ENCODE measurements around the gene LMO7. TPM values are rescaled to one million over a fixed set of nuclear protein-coding genes. Genes with fewer than 3 reads are reported as not detected.

The LMO7 gene
- total and polyA plus RNA-seq, 2 of the 8 experiments (the other 6 are each of a cell fraction or from before 2014, with no cell fraction given): 8.1 to 28.3 TPM

- Histone ChIP-seq H3K23ac (ENCODE audit: insufficient read length) (no peak overlapping the region), H3K79me1 (ENCODE audit: low read depth, low read length) (no peaks in the 10 kb centered on the region), H3K27me3 (replicated peaks in 1 of 4; ENCODE audit: control insufficient read depth in 3 of 4, extremely low read depth in 1 of 4, insufficient read depth in 3 of 4, low read length in 3 of 4) (no peaks in the 10 kb centered on the region), H3K23me2 (ENCODE audit: low read depth, low read length) (no peaks in the 10 kb centered on the region), H3K56ac (replicated peaks; ENCODE audit: insufficient read length, low read depth, low read length) (no peak overlapping the region), H4K91ac (replicated peaks; ENCODE audit: insufficient read length, low read length) (no peak overlapping the region), H4K8ac (ENCODE audit: extremely low read depth, insufficient read depth, low read length) (no peak overlapping the region), H3K4ac (replicated peaks; ENCODE audit: insufficient read length, low read depth, low read length) (no peak overlapping the region), H3K18ac (ENCODE audit: extremely low read depth, low read length) (no peak overlapping the region), H2BK12ac (ENCODE audit: low read depth, low read length) (no peak overlapping the region), H2BK120ac (replicated peaks; ENCODE audit: low read depth, low read length) (no peak overlapping the region), H3K36me3 (ENCODE audit: control insufficient read depth in 2 of 4, insufficient read depth in 4 of 4, low read length in 3 of 4) (no peaks in the 10 kb centered on the region; a peak in 1 of 8 replicates), H3K9ac (replicated peaks in 1 of 4; ENCODE audit: extremely low read depth in 1 of 4, low read depth in 3 of 4, low read length in 3 of 4) (no peak overlapping the region), H3K4me2 (ENCODE audit: insufficient read depth in 1 of 2, low read depth in 2 of 2, low read length in 2 of 2) (no peak overlapping the region), H3K79me2 (ENCODE audit: control insufficient read depth in 1 of 2, insufficient read depth in 2 of 2, low read length in 2 of 2) (no peaks in the 10 kb centered on the region), H3K9me3 (ENCODE audit: insufficient read depth in 2 of 2, low read depth in 1 of 2, low read length in 1 of 2) (no peaks in the 10 kb centered on the region), H3K14ac (ENCODE audit: insufficient read length) (no peak overlapping the region), H2AK5ac (ENCODE audit: low read depth, low read length) (no peak overlapping the region), H3K4me1 (replicated peaks in 1 of 4; ENCODE audit: control insufficient read depth in 3 of 4, insufficient read depth in 4 of 4, low read length in 3 of 4) (no peaks in the 10 kb centered on the region), H2BK5ac (ENCODE audit: low read depth, low read length) (no peak overlapping the region), H4K20me1 (replicated peaks in 1 of 2; ENCODE audit: control insufficient read depth in 1 of 2, insufficient read depth in 2 of 2, low read length in 2 of 2) (no peaks in the 10 kb centered on the region), H2AFZ (ENCODE audit: low read length) (no peak overlapping the region), H3K27ac (ENCODE audit: low read depth, low read length) (no peak overlapping the region), H4K5ac (ENCODE audit: insufficient read length, low read depth, low read length) (no peak overlapping the region), H3K4me3 (ENCODE audit: extremely low read depth in 1 of 4, insufficient read depth in 2 of 4, low read depth in 3 of 4, low read length in 4 of 4) (no peak overlapping the region), H2BK15ac (ENCODE audit: low read length) (no peak overlapping the region), H2BK20ac (ENCODE audit: low read length) (no peak overlapping the region)
- no peak for FAIRE-seq
- ChIA-PET POLR2A (ENCODE audit: partially characterized antibody) (no interaction called here), CTCF (ENCODE audit: partially characterized antibody) (interaction anchor here (0.6 kb wide), 2 partner anchors 16 to 51 kb away, joined by 3 read pairs; no protein-coding TSS in a partner anchor)
- 85% methylated on average over 2 of the region's 2 CpGs; no CpG with 5 or more reads in 1 of the 2 experiments for WGBS, 2 experiments (ENCODE audit: extremely low coverage in 1 of 2, insufficient coverage in 1 of 2, insufficient read length in 1 of 2, insufficient replicate concordance in 2 of 2, low coverage in 1 of 2, low lambda C conversion rate in 2 of 2, missing lambda C conversion rate in 1 of 2)
- no peak for DNase-seq (ENCODE audit: low read depth in 1 of 2, low spot score in 2 of 2)
- TF ChIP-seq HDAC2 (IDR thresholded peaks at IDR 0.05; ENCODE audit: borderline replicate concordance in 1 of 2, low read depth in 2 of 2, low read length in 2 of 2): no peak
- no peak for TF ChIP-seq PHF8 (conservative IDR thresholded peaks at IDR 0.05; ENCODE audit: low read depth, low read length)
- TF ChIP-seq YY1 (IDR thresholded peaks at IDR 0.05; ENCODE audit: low read depth, low read length): no peak
- no peak for TF ChIP-seq RFX5 (IDR thresholded peaks at IDR 0.05; ENCODE audit: borderline replicate concordance, low read depth, low read length)
- TF ChIP-seq TCF12 (IDR thresholded peaks at IDR 0.05; ENCODE audit: low read depth, low read length): no peak
- no peak for TF ChIP-seq NRF1 (IDR thresholded peaks at IDR 0.05; ENCODE audit: low read depth, low read length)
- TF ChIP-seq HDAC6 (IDR thresholded peaks at IDR 0.05; ENCODE audit: low read depth, low read length): no peak
- no peak for TF ChIP-seq EP300 (IDR thresholded peaks at IDR 0.05; ENCODE audit: borderline replicate concordance in 1 of 2, low read depth in 2 of 2, low read length in 2 of 2)
- TF ChIP-seq POLR2A (IDR thresholded peaks at IDR 0.05; ENCODE audit: control extremely low read depth in 1 of 2, low read depth in 2 of 2, low read length in 2 of 2): no peak
- TF ChIP-seq TAF7 (optimal IDR thresholded peaks at IDR 0.05; ENCODE audit: borderline replicate concordance, low read depth, low read length): no peak
- no peak for TF ChIP-seq MAX (IDR thresholded peaks at IDR 0.05)
- no peak for TF ChIP-seq SUZ12 (IDR thresholded peaks at IDR 0.05; ENCODE audit: low read length)
- no peak for TF ChIP-seq SP1 (IDR thresholded peaks at IDR 0.05; ENCODE audit: low read depth, low read length)
Measured at GRCh38 chr13:75764251-75764925, 128.3 kb downstream of the LMO7 start.
